OCI-LY3 (cell line): ENCODE measurements around the gene FAM184B.

Source experiments
- H2AFZ ChIP-seq: fragments of 200-600, 300-600 bp; shearing (Covaris generic); 2 replicates; pipeline ENCODE4 v1.6.0; 2014; ENCODE audit warnings: antibody characterized with exemption, low read depth, low read length
- H3K27ac ChIP-seq: fragments of 200-600, 300-600 bp; sonication (generic); 2 replicates; pipeline ENCODE4 v1.5.1; 2014; ENCODE audit warnings: mild to moderate bottlenecking, low read length, moderate library complexity, mixed read lengths
- H3K27me3 ChIP-seq: fragments of 200-600, 300-600 bp; sonication (generic); 2 replicates; pipeline ENCODE4 v1.6.1; 2014; ENCODE audit warnings: low read depth, low read length, mixed read lengths
- H3K36me3 ChIP-seq: fragments of 200-600, 300-600 bp; sonication (generic); replicated peaks from 2 replicates; pipeline ENCODE3; 2014; ENCODE audit warnings: low read depth, low read length, mixed read lengths
- H3K4me1 ChIP-seq: fragments of 300-600, 200-600 bp; sonication (generic); 2 replicates; pipeline ENCODE4 v1.6.1; 2014; ENCODE audit warnings: low read length, mixed read lengths
- H3K4me2 ChIP-seq: fragments of 200-600, 300-600 bp; sonication (generic); 2 replicates; pipeline ENCODE4 v1.6.1; 2014; ENCODE audit warnings: low read length, mixed read lengths
- H3K4me3 ChIP-seq: fragments of 300-600, 200-600 bp; sonication (generic); 2 replicates; pipeline ENCODE4 v1.5.1; 2014; ENCODE audit warnings: antibody characterized with exemption, mild to moderate bottlenecking, low read length, moderate library complexity
- H3K79me2 ChIP-seq: fragments of 300-600, 200-600 bp; shearing (Covaris generic); 2 replicates; pipeline ENCODE4 v1.6.1; 2014; ENCODE audit warnings: mild to moderate bottlenecking, low read length, mixed read lengths
- H3K9ac ChIP-seq: fragments of 300-600, 200-600 bp; shearing (Covaris generic); 2 replicates; pipeline ENCODE4 v1.6.0; 2014; ENCODE audit warnings: mild to moderate bottlenecking, low read length, moderate library complexity
- H3K9me3 ChIP-seq: fragments of 200-600, 300-600 bp; shearing (Covaris generic); 2 replicates; pipeline ENCODE4 v1.6.1; 2014; ENCODE audit warnings: low read length, mixed read lengths; ENCODE audit not compliant: insufficient read depth
- H4K20me1 ChIP-seq: fragments of 200-600, 300-600 bp; sonication (generic); 2 replicates; pipeline ENCODE4 v1.6.1; 2016; ENCODE audit warnings: low read length, mixed read lengths; ENCODE audit not compliant: insufficient read depth
- CTCF ChIP-seq: fragments of 200-600, 300-600 bp; sonication (generic); IDR thresholded peaks from 2 replicates; pipeline ENCODE4 v1.5.1; 2014; ENCODE audit warnings: antibody characterized with exemption, low read length, low read depth
- EZH2phosphoT487 ChIP-seq: fragments of 200-600 bp; shearing (Covaris generic); IDR thresholded peaks from 2 replicates; pipeline ENCODE4 v1.6.1; 2018; ENCODE audit warnings: antibody characterized with exemption, mixed run types, low read depth

Gene FAM184B

GRCh38 chr4:17580969-17581368, 200.5 kb downstream of the FAM184B start:
- Histone ChIP-seq H2AFZ (no peak overlapping the region), H3K36me3 (peaks cover 34% of the 10 kb centered on the region), H3K9me3 (no peaks in the 10 kb centered on the region), H3K4me3 (no peak overlapping the region), H3K79me2 (peaks cover 23% of the 10 kb centered on the region), H3K27ac (no peak overlapping the region), H3K4me1 (peaks cover 9% of the 10 kb centered on the region), H3K27me3 (no peaks in the 10 kb centered on the region), H4K20me1 (0 out of 2 replicates have a peak, but pooled peaks cover 4% of the 10 kb centered on the region), H3K9ac (no peak overlapping the region), H3K4me2 (no peak overlapping the region)
- TF ChIP-seq CTCF (no peak), EZH2phosphoT487 (no peak)
